SK-N-SH (cell line): ENCODE data around the gene SKI. TPM values are rescaled to one million over a fixed set of nuclear protein-coding genes. Genes with fewer than 3 reads are reported as not detected.

Experiments used
- CTCF ChIA-PET: fragments of 300-600, 350-600 bp; formaldehyde crosslinking; extraction: SDS; loops from one replicate; lab custom pipeline; 2021; lab: Yijun Ruan, JAX
- POLR2A ChIA-PET: fragments of 350-600 bp; sonication (Branson Sonifier 250); formaldehyde crosslinking; extraction: SDS; loops from one replicate; lab custom pipeline; 2020; ENCODE audit warnings: antibody characterized with exemption, inconsistent platforms; lab: Yijun Ruan, JAX
- DNase-seq: peaks from one replicate; pipeline ENCODE4 v3.0.0; 2012
- H2AFZ ChIP-seq: fragments of 200-600 bp; sonication (generic); 2 replicates; pipeline ENCODE4 v1.8.1; 2016; ENCODE audit warnings: antibody characterized with exemption, mild to moderate bottlenecking, low read depth
- H3F3A ChIP-seq: fragments of 200-600 bp; sonication (generic); replicated peaks from 2 replicates; pipeline ENCODE3; 2016; ENCODE audit warnings: antibody characterized with exemption, mild to moderate bottlenecking; ENCODE audit not compliant: insufficient read depth
- H3K27ac ChIP-seq, 2 experiments: fragments of 200-500 bp in 1 of 2; fragments of 200-600 bp in 1 of 2; sonication (Bioruptor generic) in 1 of 2; sonication (generic), shearing (Covaris generic) in 1 of 2; 2 replicates each; pipeline versions ENCODE4 v1.5.1 to v1.6.1; 2014 to 2016; ENCODE audit warnings: low read depth in 2 of 2, inconsistent platforms in 1 of 2, low read length in 1 of 2, mild to moderate bottlenecking in 1 of 2, mixed read lengths in 1 of 2
- H3K27me3 ChIP-seq: fragments of 200-600 bp; sonication (generic), shearing (Covaris generic); 2 replicates; pipeline ENCODE4 v1.6.1; 2016; ENCODE audit warnings: mixed run types; ENCODE audit not compliant: insufficient read depth
- H3K36me3 ChIP-seq, 2 experiments: fragments of 200-500 bp in 1 of 2; fragments of 200-600 bp in 1 of 2; sonication (Bioruptor generic) in 1 of 2; sonication (generic) in 1 of 2; replicated peaks in 1 of 2; 2 replicates each; pipeline versions ENCODE3 to v1.5.1; 2014 to 2016; ENCODE audit warnings: low read length in 1 of 2, mild to moderate bottlenecking in 1 of 2; ENCODE audit not compliant: insufficient read depth in 2 of 2, control insufficient read depth in 1 of 2
- H3K4me1 ChIP-seq, 2 experiments: fragments of 200-500 bp in 1 of 2; fragments of 200-600 bp in 1 of 2; sonication (Bioruptor generic) in 1 of 2; sonication (generic), shearing (Covaris generic) in 1 of 2; 2 replicates each; pipeline versions ENCODE4 v1.5.1 to v1.6.1; 2014 to 2016; ENCODE audit warnings: low read depth in 1 of 2, low read length in 1 of 2, mixed run types in 1 of 2; ENCODE audit not compliant: insufficient read depth in 2 of 2, control insufficient read depth in 1 of 2
- H3K4me2 ChIP-seq: fragments of 200-600 bp; sonication (generic), shearing (Covaris generic); 2 replicates; pipeline ENCODE4 v1.6.1; 2017; ENCODE audit warnings: mixed run types
- H3K4me3 ChIP-seq, 2 experiments: fragments of 200-500 bp in 1 of 2; fragments of 200-600 bp in 1 of 2; sonication (Bioruptor generic) in 1 of 2; sonication (generic), shearing (Covaris generic) in 1 of 2; 2 replicates each; pipeline versions ENCODE4 v1.5.1 to v1.8.1; 2014 to 2016; ENCODE audit warnings: low read depth in 2 of 2, inconsistent platforms in 1 of 2, low read length in 1 of 2, mild to moderate bottlenecking in 1 of 2, mixed read lengths in 1 of 2, moderate library complexity in 1 of 2
- H3K79me2 ChIP-seq: fragments of 200-600 bp; sonication (generic); 2 replicates; pipeline ENCODE4 v1.8.1; 2017; ENCODE audit warnings: mild to moderate bottlenecking; ENCODE audit not compliant: insufficient read depth
- H3K9ac ChIP-seq: fragments of 200-600 bp; sonication (generic); 2 replicates; pipeline ENCODE4 v1.6.1; 2017; ENCODE audit warnings: mixed run types
- H3K9me2 ChIP-seq: fragments of 200-600 bp; sonication (generic); 2 replicates; pipeline ENCODE4 v1.6.1; 2017; ENCODE audit warnings: mixed run types
- H3K9me3 ChIP-seq: fragments of 200-600 bp; sonication (generic); 2 replicates; pipeline ENCODE4 v1.6.1; 2017; ENCODE audit warnings: mixed run types, mild to moderate bottlenecking, moderate library complexity
- H4K20me1 ChIP-seq: fragments of 200-600 bp; sonication (generic); 2 replicates; pipeline ENCODE4 v1.6.1; 2017; ENCODE audit warnings: mild to moderate bottlenecking, mixed run types; ENCODE audit not compliant: insufficient read depth
- CTCF ChIP-seq: fragments of 200-600 bp; sonication (generic); IDR thresholded peaks from 2 replicates; pipeline ENCODE4 v1.6.1; 2017; ENCODE audit warnings: antibody characterized with exemption, mild to moderate bottlenecking, moderate library complexity
- EZH2phosphoT487 ChIP-seq: fragments of 200-600 bp; sonication (generic); IDR thresholded peaks from 2 replicates; pipeline ENCODE4 v1.6.1; 2017; ENCODE audit warnings: low read depth, mixed run types, mild to moderate bottlenecking, antibody characterized with exemption, moderate library complexity, borderline replicate concordance
- FOSL2 ChIP-seq: IDR thresholded peaks from 2 replicates; pipeline ENCODE4 v1.4.0; 2012; ENCODE audit warnings: low read depth, mild to moderate bottlenecking, moderate library complexity, borderline replicate concordance
- GATA2 ChIP-seq: sonication (generic); formaldehyde crosslinking; IDR thresholded peaks from 2 replicates; pipeline ENCODE4 v1.5.0; 2020; ENCODE audit warnings: mild to moderate bottlenecking, missing genetic modification reagents
- IRF3 ChIP-seq: fragments of 150-350 bp; IDR thresholded peaks from 2 replicates; pipeline ENCODE4 v1.6.1; 2016; ENCODE audit warnings: mild to moderate bottlenecking, low read depth, low read length
- JUND ChIP-seq: IDR thresholded peaks from 2 replicates; pipeline ENCODE4 v1.4.0; 2012
- MAX ChIP-seq: IDR thresholded peaks from 2 replicates; pipeline ENCODE4 v1.4.0; 2012; ENCODE audit warnings: low read depth
- NFIC ChIP-seq: IDR thresholded peaks from 2 replicates; pipeline ENCODE4 v1.4.0; 2012; ENCODE audit warnings: borderline replicate concordance
- NRF1 ChIP-seq: IDR thresholded peaks from 2 replicates; pipeline ENCODE4 v1.6.1; 2012; ENCODE audit warnings: low read depth, mild to moderate bottlenecking, low read length
- RCOR1 ChIP-seq: fragments of 150-350 bp; IDR thresholded peaks from 2 replicates; pipeline ENCODE4 v1.6.1; 2017; ENCODE audit warnings: antibody characterized with exemption, low read length
- REST ChIP-seq: IDR thresholded peaks from 2 replicates; pipeline ENCODE4 v1.6.1; 2012; ENCODE audit warnings: mild to moderate bottlenecking, low read depth, low read length, moderate library complexity
- RXRA ChIP-seq: IDR thresholded peaks from 2 replicates; pipeline ENCODE4 v1.4.0; 2012; ENCODE audit warnings: low read depth, mild to moderate bottlenecking, borderline replicate concordance
- TCF12 ChIP-seq: IDR thresholded peaks from 2 replicates; pipeline ENCODE4 v1.4.0; 2012
- YY1 ChIP-seq: IDR thresholded peaks from 2 replicates; pipeline ENCODE4 v1.4.0; 2012; ENCODE audit warnings: low read depth, mild to moderate bottlenecking
- ZBTB33 ChIP-seq: IDR thresholded peaks from 2 replicates; pipeline ENCODE4 v1.4.0; 2012; ENCODE audit warnings: low read depth, borderline replicate concordance
- WGBS: methylation state at CpG from one replicate; pipeline ENCODE4 v1.1.6; 2017; ENCODE audit warnings: low lambda C conversion rate; 5-methylcytosine and 5-hydroxymethylcytosine counted together
- polyA plus RNA-seq, 3 experiments: library from polyadenylated mRNA; depleted of rRNA; stranded (reverse); fragments of >200 nt; gene quantifications; 2 replicates each; pipeline ENCODE4 v1.2.3, GENCODE V29; 2012

Gene SKI
- polyA plus RNA-seq, 1 of the 3 experiments (the other 2 are of a cell fraction) = 7.2 TPM

- no peaks in the 10 kb centered on the region for H4K20me1 ChIP-seq
- no peaks in the 10 kb centered on the region for H3K79me2 ChIP-seq
- no peak overlapping the region for H3K27ac ChIP-seq
- H3K9ac ChIP-seq = no peak overlapping the region
- peaks cover 0 to 21% of the 10 kb centered on the region in 2 experiments for H3K36me3 ChIP-seq
- no peak for DNase-seq
- H3K4me3 ChIP-seq = no peak overlapping the region
- H3K9me3 ChIP-seq = no peaks in the 10 kb centered on the region
- WGBS = 86% methylated on average over 6 of the region's 14 CpGs
- TF ChIP-seq RCOR1 (no peak), REST (no peak), MAX (no peak), GATA2 (CRISPR knock-in tag) (no peak), CTCF (no peak), IRF3 (no peak), YY1 (no peak), EZH2phosphoT487 (no peak), RXRA (no peak), JUND (no peak), FOSL2 (no peak), TCF12 (no peak), NRF1 (no peak), ZBTB33 (no peak), NFIC (no peak)
- TF ChIP-seq, all 33 proteins: peak for 0
- Histone ChIP-seq H3K9me2 (no peaks in the 10 kb centered on the region), H2AFZ (no peak overlapping the region), H3K27me3 (no peaks in the 10 kb centered on the region), H3F3A (no peaks in the 10 kb centered on the region), H3K4me1 (no peaks in the 10 kb centered on the region), H3K4me2 (no peak overlapping the region)
- POLR2A ChIA-PET = interaction anchor here (0.6 kb wide), 1 partner anchor 21 kb away, joined by 3 read pairs; no protein-coding TSS in a partner anchor
- CTCF ChIA-PET = interaction anchor here (1.3 kb wide), 1 partner anchor 42 kb away, joined by 3 read pairs; no protein-coding TSS in a partner anchor
Measured at GRCh38 chr1:2181271-2181670, 46.8 kb upstream of the SKI start.
